ENCODE results near the gene FOXP4. TPM values are rescaled to one million over a fixed set of nuclear protein-coding genes. Genes with fewer than 3 reads are reported as not detected.

FOXP4 gene
- 1.6 TPM for total RNA-seq

GRCh38 chr6:41545703-41546474 is at the start of gene FOXP4:
Gene FOXP4, plus strand, starts transcription at chr6:41546381. Its CDS starts 19,380 bp downstream, at chr6:41565761.
- H3K27me3 ChIP-seq (ENCODE audit: control insufficient read depth in 3 of 3, insufficient read depth in 3 of 3, low read length in 3 of 3), result peaks cover 0 to 2% (median 0%) of the 10 kb centered on the region in 3 donors
- H3K4me1 ChIP-seq (ENCODE audit: control insufficient read depth in 3 of 3, insufficient read depth in 3 of 3, low read length in 3 of 3), result peaks cover 34 to 46% (median 34%) of the 10 kb centered on the region in 3 donors
- peak within 1 kb of the TSS; percentile 65 to 75 (median 70) for H3K9ac ChIP-seq (ENCODE audit: low read depth in 1 of 3, low read length in 3 of 3)
- H3K27ac ChIP-seq (ENCODE audit: low read depth, low read length), result peak within 1 kb of the TSS; percentile 54
- H3K4me3 ChIP-seq (ENCODE audit: low read length in 3 of 3), result peak within 1 kb of the TSS; percentile 72 to 83 (median 81)
- no peaks in the 10 kb centered on the region for H3K9me3 ChIP-seq (ENCODE audit: control insufficient read depth in 3 of 3, low read length in 3 of 3)
- H3K36me3 ChIP-seq (ENCODE audit: control insufficient read depth in 3 of 3, insufficient read depth in 3 of 3, low read length in 3 of 3), result peaks cover 0 to 1% (median 0%) of the 10 kb centered on the region in 3 donors

GRCh38 chr6:41497573-41497972 is 48.6 kb upstream of the FOXP4 start:
- H3K9me3 ChIP-seq (ENCODE audit: control insufficient read depth in 3 of 3, low read length in 3 of 3), result no peaks in the 10 kb centered on the region
- peaks cover under 1 to 21% (median 8%) of the 10 kb centered on the region in 3 donors for H3K27me3 ChIP-seq (ENCODE audit: control insufficient read depth in 3 of 3, insufficient read depth in 3 of 3, low read length in 3 of 3)
- no peak overlapping the region for H3K4me3 ChIP-seq (ENCODE audit: low read length in 3 of 3)
- no peaks in the 10 kb centered on the region for H3K36me3 ChIP-seq (ENCODE audit: control insufficient read depth in 3 of 3, insufficient read depth in 3 of 3, low read length in 3 of 3)
- no peak overlapping the region for H3K9ac ChIP-seq (ENCODE audit: low read depth in 1 of 3, low read length in 3 of 3)
- H3K4me1 ChIP-seq (ENCODE audit: control insufficient read depth in 3 of 3, insufficient read depth in 3 of 3, low read length in 3 of 3), result no peaks in the 10 kb centered on the region
- H3K27ac ChIP-seq (ENCODE audit: low read depth, low read length), result no peak overlapping the region

- Histone ChIP-seq H3K9me3 (ENCODE audit: control insufficient read depth in 3 of 3, low read length in 3 of 3) (no peaks in the 10 kb centered on the region), H3K36me3 (ENCODE audit: control insufficient read depth in 3 of 3, insufficient read depth in 3 of 3, low read length in 3 of 3) (no peaks in the 10 kb centered on the region), H3K27ac (ENCODE audit: low read depth, low read length) (no peak overlapping the region), H3K27me3 (ENCODE audit: control insufficient read depth in 3 of 3, insufficient read depth in 3 of 3, low read length in 3 of 3) (peaks cover 0 to 17% (median 10%) of the 10 kb centered on the region in 3 donors), H3K9ac (ENCODE audit: low read depth in 1 of 3, low read length in 3 of 3) (no peak overlapping the region), H3K4me3 (ENCODE audit: low read length in 3 of 3) (no peak overlapping the region), H3K4me1 (ENCODE audit: control insufficient read depth in 3 of 3, insufficient read depth in 3 of 3, low read length in 3 of 3) (peaks cover 0 to 3% (median 0%) of the 10 kb centered on the region in 3 donors)
These were observed 48.2 kb upstream of the FOXP4 start for GRCh38 chr6:41497994-41498393.

DNA sequence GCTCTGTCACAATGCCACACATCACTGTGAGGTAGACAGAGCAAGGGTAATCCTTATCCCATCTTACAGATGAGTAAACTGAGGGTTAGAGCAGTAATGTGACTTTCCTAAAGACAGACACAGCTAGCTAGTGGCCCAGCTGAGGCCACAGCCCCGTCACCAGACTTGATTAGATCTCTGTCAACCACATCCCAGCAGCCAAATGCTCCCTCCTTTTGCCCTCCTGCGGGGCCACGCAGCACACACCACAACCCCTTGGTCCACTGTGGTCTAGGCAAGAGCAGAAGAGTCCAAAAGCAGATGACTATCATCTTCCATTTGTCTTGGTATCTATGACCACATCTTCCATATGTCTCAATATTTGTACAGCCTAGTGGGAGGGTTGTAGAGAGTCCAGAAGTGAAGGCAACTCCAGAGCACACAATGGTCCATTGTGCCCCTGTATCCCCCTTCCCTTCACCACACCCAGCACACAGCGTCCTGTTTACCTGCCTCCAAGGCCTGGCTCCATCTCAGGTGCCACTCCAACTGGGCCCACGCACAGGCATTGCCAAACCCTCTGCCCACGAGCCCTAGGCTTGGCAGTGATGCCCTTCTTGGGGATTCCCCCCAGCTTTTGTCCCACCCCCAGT is 47.1 kb upstream of the FOXP4 start:
- H3K4me3 ChIP-seq (ENCODE audit: low read length in 3 of 3), result no peak overlapping the region
- peaks cover 0 to 3% (median 2%) of the 10 kb centered on the region in 3 donors for H3K4me1 ChIP-seq (ENCODE audit: control insufficient read depth in 3 of 3, insufficient read depth in 3 of 3, low read length in 3 of 3)
- H3K9me3 ChIP-seq (ENCODE audit: control insufficient read depth in 3 of 3, low read length in 3 of 3), result no peaks in the 10 kb centered on the region
- H3K36me3 ChIP-seq (ENCODE audit: control insufficient read depth in 3 of 3, insufficient read depth in 3 of 3, low read length in 3 of 3), result no peaks in the 10 kb centered on the region
- H3K9ac ChIP-seq (ENCODE audit: low read depth in 1 of 3, low read length in 3 of 3), result no peak overlapping the region
- no peak overlapping the region for H3K27ac ChIP-seq (ENCODE audit: low read depth, low read length)
- H3K27me3 ChIP-seq (ENCODE audit: control insufficient read depth in 3 of 3, insufficient read depth in 3 of 3, low read length in 3 of 3), result peaks cover 0 to 16% (median 6%) of the 10 kb centered on the region in 3 donors

DNA sequence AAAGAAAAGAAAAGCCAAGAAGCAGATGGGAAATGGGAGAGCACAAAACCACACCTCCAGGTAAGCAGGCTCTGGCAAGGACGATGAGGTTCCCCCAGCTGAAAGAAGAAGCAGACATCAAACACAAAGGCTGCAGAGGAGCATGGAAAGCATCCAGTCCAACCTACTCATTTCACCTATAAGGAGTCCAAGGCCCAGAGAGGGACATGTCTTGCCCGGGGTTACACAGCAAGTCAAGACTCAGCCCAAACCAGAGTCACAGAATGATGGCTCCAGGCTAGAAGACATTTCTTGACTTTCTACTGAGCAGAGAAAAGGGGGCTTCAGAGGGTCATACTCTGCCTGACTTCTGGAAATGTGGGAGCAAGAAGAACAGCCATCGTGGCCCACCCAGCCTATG is 45.6 kb upstream of the FOXP4 start:
- Histone ChIP-seq H3K4me3 (ENCODE audit: low read length in 3 of 3) (no peak overlapping the region), H3K4me1 (ENCODE audit: control insufficient read depth in 3 of 3, insufficient read depth in 3 of 3, low read length in 3 of 3) (peaks cover 9 to 15% (median 12%) of the 10 kb centered on the region in 3 donors), H3K9ac (ENCODE audit: low read depth in 1 of 3, low read length in 3 of 3) (no peak overlapping the region), H3K9me3 (ENCODE audit: control insufficient read depth in 3 of 3, low read length in 3 of 3) (no peaks in the 10 kb centered on the region), H3K27ac (ENCODE audit: low read depth, low read length) (no peak overlapping the region), H3K36me3 (ENCODE audit: control insufficient read depth in 3 of 3, insufficient read depth in 3 of 3, low read length in 3 of 3) (no peaks in the 10 kb centered on the region), H3K27me3 (ENCODE audit: control insufficient read depth in 3 of 3, insufficient read depth in 3 of 3, low read length in 3 of 3) (peaks cover 10 to 16% (median 13%) of the 10 kb centered on the region in 3 donors)

DNA sequence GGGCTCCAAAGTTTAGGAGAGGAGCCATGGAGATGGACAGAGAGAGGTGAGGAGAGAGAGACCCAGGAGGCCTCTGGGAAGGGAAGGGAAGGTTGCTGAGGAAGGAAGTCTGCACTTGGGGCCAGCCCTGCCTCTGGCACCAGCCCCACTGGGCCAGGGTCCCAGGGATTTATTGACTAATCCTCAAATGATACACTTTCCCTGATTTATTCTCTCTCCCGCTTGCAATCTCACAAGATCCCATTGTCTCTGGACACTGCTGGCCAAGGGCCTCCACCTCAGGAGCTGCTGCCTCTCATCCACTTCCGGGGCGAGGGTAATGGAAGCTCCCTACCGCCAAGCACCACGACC is 43.6 kb upstream of the FOXP4 start:
- Histone ChIP-seq H3K27ac (ENCODE audit: low read depth, low read length) (no peak overlapping the region), H3K9me3 (ENCODE audit: control insufficient read depth in 3 of 3, low read length in 3 of 3) (no peaks in the 10 kb centered on the region), H3K9ac (ENCODE audit: low read depth in 1 of 3, low read length in 3 of 3) (no peak overlapping the region), H3K27me3 (ENCODE audit: control insufficient read depth in 3 of 3, insufficient read depth in 3 of 3, low read length in 3 of 3) (peaks cover 15 to 32% (median 25%) of the 10 kb centered on the region in 3 donors), H3K36me3 (ENCODE audit: control insufficient read depth in 3 of 3, insufficient read depth in 3 of 3, low read length in 3 of 3) (no peaks in the 10 kb centered on the region), H3K4me1 (ENCODE audit: control insufficient read depth in 3 of 3, insufficient read depth in 3 of 3, low read length in 3 of 3) (peaks cover 13 to 18% (median 16%) of the 10 kb centered on the region in 3 donors), H3K4me3 (ENCODE audit: low read length in 3 of 3) (no peak overlapping the region)

DNA sequence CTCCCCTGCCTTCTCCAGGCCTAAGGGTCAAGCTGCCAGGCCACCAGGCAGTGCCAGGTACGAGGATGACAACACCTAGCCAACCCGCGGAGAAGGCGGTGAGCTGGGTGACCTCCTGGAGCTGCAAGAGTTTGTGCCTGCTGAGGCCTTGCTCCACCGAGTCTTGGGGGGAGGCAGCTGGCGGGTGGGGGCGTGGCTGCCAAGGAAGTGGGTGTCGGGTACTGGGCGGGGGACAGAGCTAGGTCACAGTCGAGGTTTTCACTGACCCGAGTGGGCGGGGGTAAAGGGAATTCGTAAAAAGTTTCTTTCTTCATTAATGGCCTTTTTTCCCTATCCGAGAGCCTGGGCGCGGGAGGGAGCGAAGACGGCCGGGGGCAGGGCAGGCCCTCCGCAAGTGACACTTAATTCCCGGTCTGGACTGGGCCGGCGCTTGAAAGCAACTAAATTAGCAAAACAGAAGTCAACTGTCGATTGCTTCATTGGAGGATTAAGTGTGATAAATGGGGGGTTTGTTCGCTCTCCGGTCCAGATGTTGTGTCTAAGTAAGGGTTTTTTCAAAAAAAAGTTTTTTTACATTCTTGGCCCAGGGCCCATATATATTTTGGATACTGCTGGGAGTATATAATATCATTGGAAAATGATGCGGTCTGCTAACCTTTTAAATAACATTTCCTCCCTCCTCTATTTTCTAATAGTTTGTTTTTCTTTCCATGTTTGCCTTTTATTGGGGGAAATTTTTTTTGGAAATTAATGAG is 43.1 kb upstream of the FOXP4 start:
- no peak overlapping the region for H3K9ac ChIP-seq (ENCODE audit: low read depth in 1 of 3, low read length in 3 of 3)
- H3K27me3 ChIP-seq (ENCODE audit: control insufficient read depth in 3 of 3, insufficient read depth in 3 of 3, low read length in 3 of 3), result peaks cover 21 to 38% (median 31%) of the 10 kb centered on the region in 3 donors
- H3K4me1 ChIP-seq (ENCODE audit: control insufficient read depth in 3 of 3, insufficient read depth in 3 of 3, low read length in 3 of 3), result peaks cover 13 to 18% (median 16%) of the 10 kb centered on the region in 3 donors
- H3K4me3 ChIP-seq (ENCODE audit: low read length in 3 of 3), result no peak overlapping the region
- H3K36me3 ChIP-seq (ENCODE audit: control insufficient read depth in 3 of 3, insufficient read depth in 3 of 3, low read length in 3 of 3), result no peaks in the 10 kb centered on the region
- no peak overlapping the region for H3K27ac ChIP-seq (ENCODE audit: low read depth, low read length)
- H3K9me3 ChIP-seq (ENCODE audit: control insufficient read depth in 3 of 3, low read length in 3 of 3), result no peaks in the 10 kb centered on the region

DNA sequence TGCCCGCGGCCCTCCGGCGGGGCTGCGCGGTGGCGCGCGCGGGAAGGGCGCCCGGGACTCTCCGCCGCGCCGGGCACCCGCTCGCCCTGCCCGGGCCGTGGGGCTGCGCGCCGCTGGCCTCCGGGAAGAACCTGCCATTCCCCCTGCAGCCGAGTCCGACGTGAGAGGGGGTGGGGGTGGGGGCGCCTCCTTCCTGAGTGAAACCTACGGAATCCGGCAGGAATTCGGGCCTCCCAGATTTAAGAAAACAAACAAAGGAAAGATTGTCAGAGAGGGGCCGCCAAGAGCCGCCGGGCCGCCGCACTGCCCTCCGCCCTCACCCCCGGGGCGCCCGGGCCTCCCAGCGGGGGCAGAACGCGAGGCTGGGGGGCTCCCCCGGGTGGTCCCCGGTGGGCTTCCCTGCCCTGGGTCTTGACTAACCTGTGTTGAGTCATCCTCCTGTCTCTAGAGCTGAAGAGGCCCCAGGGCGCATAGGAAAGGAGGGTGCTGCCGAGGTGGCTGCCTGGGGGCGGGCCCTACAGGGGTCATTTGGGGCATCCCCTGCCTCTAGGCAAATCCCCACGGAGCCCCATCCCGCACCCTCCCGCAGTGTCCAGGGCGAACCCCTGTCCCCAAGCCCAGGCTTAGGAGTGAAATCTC is 42.2 kb upstream of the FOXP4 start:
- Histone ChIP-seq H3K27me3 (ENCODE audit: control insufficient read depth in 3 of 3, insufficient read depth in 3 of 3, low read length in 3 of 3) (peaks cover 27 to 46% (median 39%) of the 10 kb centered on the region in 3 donors), H3K4me3 (ENCODE audit: low read length in 3 of 3) (peak overlapping the region; percentile 34 to 55 (median 52)), H3K9me3 (ENCODE audit: control insufficient read depth in 3 of 3, low read length in 3 of 3) (no peaks in the 10 kb centered on the region), H3K4me1 (ENCODE audit: control insufficient read depth in 3 of 3, insufficient read depth in 3 of 3, low read length in 3 of 3) (peaks cover 13 to 18% (median 16%) of the 10 kb centered on the region in 3 donors), H3K36me3 (ENCODE audit: control insufficient read depth in 3 of 3, insufficient read depth in 3 of 3, low read length in 3 of 3) (no peaks in the 10 kb centered on the region), H3K9ac (ENCODE audit: low read depth in 1 of 3, low read length in 3 of 3) (peak overlapping the region; percentile 1 to 65 (median 28)), H3K27ac (ENCODE audit: low read depth, low read length) (peak overlapping the region; percentile 77)

- Histone ChIP-seq H3K9ac (ENCODE audit: low read depth in 1 of 3, low read length in 3 of 3) (peak overlapping the region; percentile 1 to 65 (median 28)), H3K27me3 (ENCODE audit: control insufficient read depth in 3 of 3, insufficient read depth in 3 of 3, low read length in 3 of 3) (peaks cover 29 to 52% (median 45%) of the 10 kb centered on the region in 3 donors)
These were observed 41.6 kb upstream of the FOXP4 start for GRCh38 chr6:41504466-41505121.

More at GRCh38 chr6:41504466-41505121, 41.6 kb upstream of the FOXP4 start:
- Histone ChIP-seq H3K9me3 (ENCODE audit: control insufficient read depth in 3 of 3, low read length in 3 of 3) (no peaks in the 10 kb centered on the region), H3K4me3 (ENCODE audit: low read length in 3 of 3) (peak overlapping the region; percentile 52 to 56 (median 55)), H3K27ac (ENCODE audit: low read depth, low read length) (peak overlapping the region; percentile 77), H3K4me1 (ENCODE audit: control insufficient read depth in 3 of 3, insufficient read depth in 3 of 3, low read length in 3 of 3) (peaks cover 13 to 18% (median 16%) of the 10 kb centered on the region in 3 donors), H3K36me3 (ENCODE audit: control insufficient read depth in 3 of 3, insufficient read depth in 3 of 3, low read length in 3 of 3) (no peaks in the 10 kb centered on the region)

Measured in skeletal muscle tissue (tissue), 4 donors.